HG03095 (cell line): Measurements from ENCODE around the gene NRTN.
A peak's percentile ranks its signal among the peaks of the same experiment; 100 is the strongest.

Experiments used
- ATAC-seq: cut with Tn5 transposase; IDR thresholded peaks from one replicate; pipeline ENCODE4 v1.9.1; 2021; ENCODE audit warnings: moderate library complexity; ENCODE audit not compliant: unreplicated experiment

Gene NRTN

GRCh38 chr19:5811117-5811516, 6.2 kb downstream of the NRTN start:
- no peak for ATAC-seq

DNA sequence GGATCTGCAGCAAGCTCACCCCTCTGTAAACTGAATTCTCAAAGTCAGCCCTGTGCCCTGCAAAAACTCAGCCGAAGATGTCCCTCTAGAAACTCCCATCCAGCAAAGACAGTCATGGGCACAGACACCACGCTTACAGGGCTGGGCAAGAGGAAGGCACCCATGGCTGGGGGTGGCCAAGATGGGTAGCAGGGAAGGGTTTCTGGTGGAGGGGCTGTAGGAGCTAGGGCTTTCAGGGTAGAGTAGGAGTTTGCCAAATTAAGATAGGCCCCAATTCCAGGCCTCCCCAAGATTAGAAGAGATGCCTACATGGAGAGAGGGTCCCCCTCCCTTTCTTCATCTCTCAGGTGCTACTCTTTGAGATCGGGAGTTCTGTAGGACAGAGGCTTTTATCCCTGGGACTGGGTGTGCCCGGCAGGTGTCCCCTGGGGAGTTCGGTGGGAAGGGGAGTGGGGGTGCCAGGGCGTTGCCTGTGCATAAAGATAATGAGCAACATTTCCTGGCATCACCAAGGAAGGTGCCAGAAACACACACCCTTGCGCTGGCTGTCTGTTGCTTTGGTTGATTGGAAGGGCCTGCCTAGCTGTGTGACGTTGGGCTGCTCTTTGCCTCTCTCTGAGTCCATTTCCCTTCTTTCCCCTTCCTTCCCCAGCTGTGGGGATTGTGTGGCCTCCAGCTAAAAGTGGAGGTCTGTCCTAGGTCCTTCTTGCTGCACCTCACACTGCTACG, 9.4 kb downstream of the NRTN start:
- no peak for ATAC-seq

DNA sequence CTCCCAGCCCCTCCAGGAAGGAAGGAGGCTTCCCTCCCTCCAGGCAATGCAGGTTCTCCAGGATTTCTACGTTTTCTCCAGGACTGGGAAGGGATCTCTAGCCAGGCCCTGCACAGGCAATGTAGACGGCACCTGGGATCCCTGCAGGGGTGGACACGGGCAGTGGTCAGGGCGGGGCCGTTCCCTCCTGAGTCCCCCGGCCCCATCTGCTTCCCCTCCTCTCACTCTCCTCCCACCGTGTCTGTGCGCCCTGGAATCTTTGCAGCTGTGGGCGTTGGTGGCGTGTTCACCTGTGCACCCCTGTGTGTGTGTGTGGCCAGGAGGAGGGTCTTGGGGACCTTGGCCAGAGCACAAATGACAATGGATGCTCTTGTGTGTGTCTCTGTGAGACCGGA, 10.0 kb downstream of the NRTN start:
- no peak for ATAC-seq

DNA sequence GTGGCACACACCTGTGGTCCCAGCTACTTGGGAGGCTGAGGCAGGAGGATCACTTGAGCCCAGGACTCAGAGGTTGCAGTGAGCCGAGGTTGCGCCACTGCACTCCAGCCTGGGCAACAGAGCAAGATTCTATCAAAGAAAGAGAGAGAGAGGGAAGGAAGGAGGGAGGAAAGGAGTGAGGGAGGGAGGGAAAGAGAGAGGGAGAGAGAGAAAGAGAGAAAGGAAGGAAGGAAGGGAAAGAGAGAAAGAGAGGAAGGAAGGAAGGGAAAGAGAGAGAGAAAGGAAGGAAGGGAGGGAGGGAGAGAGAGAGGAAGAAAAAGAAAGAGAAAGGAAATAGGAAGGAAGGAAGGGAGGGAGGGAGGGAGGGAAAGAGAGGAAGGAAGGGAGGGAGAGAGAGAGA, 12.4 kb downstream of the NRTN start:
- ATAC-seq = no peak

- ATAC-seq = no peak
These were observed 13.7 kb downstream of the NRTN start for GRCh38 chr19:5818594-5818993.

DNA sequence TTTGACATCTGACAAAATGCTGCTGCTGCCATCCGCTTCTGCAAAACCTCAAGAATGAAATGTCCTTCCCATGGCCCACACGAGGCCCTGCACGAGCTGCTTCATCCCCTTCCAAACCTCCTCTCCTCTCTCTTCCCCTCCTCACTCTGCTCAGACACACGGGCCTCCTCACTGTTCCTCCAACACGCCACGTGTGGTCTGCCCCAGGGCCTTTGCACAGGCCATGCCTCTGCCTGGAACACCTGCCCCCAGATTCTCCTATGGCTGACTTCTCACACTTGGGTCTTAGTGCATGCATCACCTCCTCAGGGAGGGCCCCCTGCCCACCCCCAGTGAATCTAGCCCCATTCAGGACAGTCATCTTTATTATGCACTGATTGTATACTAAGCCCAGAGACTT, 15.9 kb downstream of the NRTN start:
- ATAC-seq = no peak

- ATAC-seq = no peak
These were observed 16.8 kb downstream of the NRTN start for GRCh38 chr19:5821521-5822180.

GRCh38 chr19:5822181-5822844, 17.4 kb downstream of the NRTN start:
- no peak for ATAC-seq

DNA sequence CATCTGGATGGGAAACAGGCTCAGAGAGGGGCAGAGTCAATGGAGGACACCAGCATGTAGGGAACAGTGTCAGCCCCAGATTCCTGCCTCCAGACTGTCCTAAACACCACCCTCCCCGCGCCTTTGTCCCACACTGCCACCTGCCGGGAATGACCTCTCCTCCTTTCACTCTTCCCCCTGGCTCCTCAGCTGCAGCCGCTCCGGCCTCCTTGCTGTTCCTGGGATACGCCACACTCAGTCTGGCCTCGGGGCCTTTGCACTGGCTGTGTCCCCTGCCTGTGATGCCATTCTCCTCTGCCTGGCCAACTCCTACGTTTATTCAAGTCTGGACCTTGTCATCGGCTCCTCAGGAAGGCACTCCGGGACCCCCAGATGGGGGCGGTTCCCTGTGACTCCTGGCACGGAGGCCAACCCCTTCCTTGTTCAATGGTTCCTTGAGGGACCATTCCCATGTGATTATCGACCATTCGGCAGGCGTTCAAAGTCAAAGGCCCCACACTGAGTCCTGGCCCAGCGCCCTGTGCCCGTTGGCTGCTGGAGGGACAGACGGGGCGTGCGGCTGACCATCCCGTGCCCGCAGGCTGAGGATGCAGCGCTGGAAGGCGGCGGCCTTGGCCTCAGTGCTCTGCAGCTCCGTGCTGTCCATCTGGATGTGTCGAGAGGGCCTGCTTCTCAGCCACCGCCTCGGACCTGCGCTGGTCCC, 18.9 kb downstream of the NRTN start:
- ATAC-seq = no peak

- ATAC-seq = no peak
These were observed 19.9 kb downstream of the NRTN start for GRCh38 chr19:5824751-5825150.

- no peak for ATAC-seq
These were observed 20.3 kb downstream of the NRTN start for GRCh38 chr19:5825178-5825577.

DNA sequence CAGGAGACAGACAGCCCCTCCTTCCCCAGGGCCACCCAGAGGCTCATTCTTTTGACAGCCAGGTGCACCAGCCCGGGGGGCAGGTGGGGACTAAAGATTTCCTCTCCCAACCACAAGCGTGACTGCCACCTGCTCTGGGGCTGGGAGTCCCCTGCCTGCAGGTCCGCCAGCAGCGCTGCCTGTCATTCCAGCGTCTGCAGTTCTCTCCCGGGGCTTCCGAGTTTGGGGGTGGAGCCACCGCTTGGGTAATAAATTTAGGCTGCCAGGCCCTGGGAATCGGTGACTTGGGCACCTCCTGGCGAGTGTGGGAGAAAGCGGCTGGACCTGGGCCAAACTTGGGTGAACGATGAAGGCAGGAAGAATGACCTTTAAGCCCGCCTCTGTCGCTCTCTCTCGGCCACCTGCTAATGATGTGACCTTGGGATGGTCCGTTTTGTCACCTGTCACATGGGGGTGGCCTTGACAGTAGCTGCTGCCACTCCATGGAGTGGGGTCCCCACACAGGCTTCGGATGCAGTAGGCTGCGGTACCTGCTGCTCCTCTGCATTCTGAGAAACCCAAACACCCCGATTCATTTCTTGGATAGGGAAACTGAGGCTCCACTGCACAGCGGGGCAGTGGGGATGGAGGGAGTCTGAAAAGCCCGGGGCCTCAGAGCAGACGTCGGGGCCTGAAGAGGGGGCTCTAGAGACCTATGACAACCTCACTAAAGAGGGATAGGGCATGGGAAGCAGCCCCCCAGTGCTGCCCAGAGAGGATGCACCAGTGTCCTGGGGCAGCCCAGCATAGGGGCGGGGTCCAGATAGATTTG, 21.9 kb downstream of the NRTN start:
- ATAC-seq = no peak

- ATAC-seq = no peak
These were observed 22.5 kb downstream of the NRTN start for GRCh38 chr19:5827342-5827890.

DNA sequence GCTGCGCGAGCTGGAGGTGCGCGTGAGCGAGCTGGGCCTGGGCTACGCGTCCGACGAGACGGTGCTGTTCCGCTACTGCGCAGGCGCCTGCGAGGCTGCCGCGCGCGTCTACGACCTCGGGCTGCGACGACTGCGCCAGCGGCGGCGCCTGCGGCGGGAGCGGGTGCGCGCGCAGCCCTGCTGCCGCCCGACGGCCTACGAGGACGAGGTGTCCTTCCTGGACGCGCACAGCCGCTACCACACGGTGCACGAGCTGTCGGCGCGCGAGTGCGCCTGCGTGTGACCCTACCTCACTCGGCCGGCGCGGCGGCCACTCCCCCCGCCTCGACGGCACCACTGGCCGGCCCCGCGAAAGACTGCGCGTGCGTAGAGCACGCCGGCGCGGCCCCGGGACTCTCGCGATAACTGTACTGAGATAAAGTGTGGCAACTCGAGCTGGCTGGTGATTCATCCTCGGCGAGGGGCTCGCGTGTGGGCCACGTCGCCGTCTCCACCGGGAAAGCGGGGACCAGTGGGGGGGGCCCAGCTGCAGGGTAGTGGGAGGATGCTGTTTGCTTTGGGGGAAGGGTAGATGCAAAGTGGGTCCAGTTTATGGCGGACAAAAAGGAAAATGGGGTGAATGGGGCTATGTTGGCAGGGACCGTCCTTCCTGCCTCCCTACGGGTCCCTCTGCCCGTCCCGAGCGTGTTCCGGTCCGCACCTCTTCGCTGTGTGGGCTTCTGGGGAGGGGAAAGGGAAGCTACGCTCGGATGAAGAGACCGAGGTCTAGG, 23.2 kb downstream of the NRTN start:
- ATAC-seq = peak; percentile 53

- ATAC-seq = no peak
These were observed 24.0 kb downstream of the NRTN start for GRCh38 chr19:5828661-5829566.

DNA sequence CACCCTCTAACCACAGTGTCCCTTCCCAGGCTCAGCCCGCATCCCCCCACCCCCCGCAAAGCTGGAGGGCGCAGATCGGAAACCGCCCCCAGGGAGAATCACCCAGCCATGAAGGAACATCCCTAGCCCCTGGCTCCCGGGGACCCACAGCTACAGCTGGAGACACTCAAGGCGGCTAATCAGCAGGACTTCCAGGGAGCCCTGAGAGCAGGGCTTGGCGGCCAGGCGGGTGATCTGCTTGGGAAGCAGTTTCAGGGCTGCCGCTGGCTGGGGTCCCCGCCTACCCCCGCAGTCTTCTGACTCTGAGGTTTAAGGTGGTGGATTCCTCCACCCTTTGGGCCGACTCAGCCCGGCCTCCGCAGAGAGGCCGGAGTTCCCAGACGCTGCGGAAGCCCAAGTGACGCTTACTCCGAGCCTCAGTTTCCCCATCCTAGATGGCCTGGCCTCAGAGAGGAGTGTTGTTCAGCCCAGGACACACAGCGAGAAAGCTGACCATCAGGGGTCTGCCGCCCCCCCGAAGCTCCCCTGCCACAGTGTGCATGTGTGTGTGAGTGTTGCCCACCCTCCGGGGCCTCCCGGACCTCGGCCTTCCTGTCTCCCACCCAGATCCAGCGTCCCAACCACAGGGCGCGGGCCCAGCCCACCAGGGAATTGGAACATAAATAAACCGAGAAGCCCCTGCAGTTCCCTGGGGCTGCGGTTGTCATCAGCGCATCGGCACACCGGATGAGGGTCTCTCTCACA, 24.9 kb downstream of the NRTN start:
- ATAC-seq = no peak

GRCh38 chr19:5831159-5831558, 26.3 kb downstream of the NRTN start:
- ATAC-seq = no peak

DNA sequence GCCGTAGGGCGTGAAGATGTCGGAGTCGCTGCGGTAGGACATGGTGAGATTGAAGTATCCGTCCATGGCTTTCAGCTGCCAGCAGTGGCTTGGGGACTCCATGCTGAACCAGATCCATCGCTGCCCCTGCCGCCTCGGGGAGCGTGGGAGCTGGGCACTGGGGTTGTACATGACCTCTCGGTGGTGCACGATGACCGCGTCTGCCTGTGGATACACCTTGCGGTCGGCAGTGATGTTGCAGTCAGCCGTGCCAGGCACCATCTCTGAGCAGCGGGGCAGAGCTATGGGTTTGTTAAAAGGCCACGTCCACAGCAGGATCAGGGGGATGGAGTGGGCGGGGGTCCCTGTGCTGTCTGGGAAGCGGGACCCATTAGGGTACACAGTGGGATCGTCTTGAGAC, 27.2 kb downstream of the NRTN start:
- no peak for ATAC-seq
